NK-92 treated with Interleukin-12 subunit alpha and Interleukin-12 subunit beta, amount 100 ng/mL, for 24 hours (cell line): ENCODE measurements around the gene CD160.
"Not testable (repeated sequence)": the region's sequence is repeated elsewhere in the genome, so short reads cannot be mapped to it uniquely, and the experiment has no call there.

Experiments
- DNase-seq: peaks from one replicate; lab custom pipeline; 2025; lab: John Stamatoyannopoulos, UW

The CD160 gene

GRCh38 chr1:145719230-145720079 is at the start of gene CD160:
CD160 (plus strand) TSS chr1:145719499; CDS start chr1:145728328, 8,829 bp downstream.
- no peak for DNase-seq

- DNase-seq: not testable (repeated sequence)
Observed at GRCh38 chr1:145670995-145671745, 48.1 kb upstream of the CD160 start.

GRCh38 chr1:145673217-145673616 is 46.1 kb upstream of the CD160 start:
- not testable (repeated sequence) for DNase-seq

GRCh38 chr1:145684858-145685257 is 34.4 kb upstream of the CD160 start:
- DNase-seq: not testable (repeated sequence)

- DNase-seq: not testable (repeated sequence)
Observed at GRCh38 chr1:145686078-145686477, 33.2 kb upstream of the CD160 start.

- no peak for DNase-seq
Observed at GRCh38 chr1:145688328-145688727, 31.0 kb upstream of the CD160 start.

- DNase-seq: no peak
Observed at GRCh38 chr1:145688924-145689323, 30.4 kb upstream of the CD160 start.

GRCh38 chr1:145689922-145690321 is 29.4 kb upstream of the CD160 start:
- no peak for DNase-seq

GRCh38 chr1:145690587-145691558 is 28.4 kb upstream of the CD160 start:
- DNase-seq: peak; percentile 35

- no peak for DNase-seq
Observed at GRCh38 chr1:145692785-145693443, 26.4 kb upstream of the CD160 start.

GRCh38 chr1:145695821-145696629 is 23.3 kb upstream of the CD160 start:
- DNase-seq: no peak

GRCh38 chr1:145696630-145696960 is 22.7 kb upstream of the CD160 start:
- no peak for DNase-seq

- no peak for DNase-seq
Observed at GRCh38 chr1:145701306-145701862, 17.9 kb upstream of the CD160 start.

GRCh38 chr1:145702052-145702451 is 17.2 kb upstream of the CD160 start:
- no peak for DNase-seq

GRCh38 chr1:145702826-145703225 is 16.5 kb upstream of the CD160 start:
- no peak for DNase-seq

- no peak for DNase-seq
Observed at GRCh38 chr1:145705622-145706021, 13.7 kb upstream of the CD160 start.

- DNase-seq: no peak
Observed at GRCh38 chr1:145706086-145706664, 13.1 kb upstream of the CD160 start.

GRCh38 chr1:145707183-145707867 is 12.0 kb upstream of the CD160 start, which contains the start of gene PDZK1:
PDZK1 (minus strand) TSS chr1:145707368; CDS start chr1:145688021, 19,347 bp downstream.
- no peak for DNase-seq

GRCh38 chr1:145708063-145708462 is 11.2 kb upstream of the CD160 start:
- no peak for DNase-seq
